ENCODE results near the gene MAT2A. TPM values are rescaled to one million over a fixed set of nuclear protein-coding genes. Genes with fewer than 3 reads are reported as not detected.

The MAT2A gene
- total and polyA plus RNA-seq, 9 of the 15 experiments (the other 6 are each of a cell fraction or from before 2014, with no cell fraction given) = 130 to 1,027 (median 240) TPM

DNA sequence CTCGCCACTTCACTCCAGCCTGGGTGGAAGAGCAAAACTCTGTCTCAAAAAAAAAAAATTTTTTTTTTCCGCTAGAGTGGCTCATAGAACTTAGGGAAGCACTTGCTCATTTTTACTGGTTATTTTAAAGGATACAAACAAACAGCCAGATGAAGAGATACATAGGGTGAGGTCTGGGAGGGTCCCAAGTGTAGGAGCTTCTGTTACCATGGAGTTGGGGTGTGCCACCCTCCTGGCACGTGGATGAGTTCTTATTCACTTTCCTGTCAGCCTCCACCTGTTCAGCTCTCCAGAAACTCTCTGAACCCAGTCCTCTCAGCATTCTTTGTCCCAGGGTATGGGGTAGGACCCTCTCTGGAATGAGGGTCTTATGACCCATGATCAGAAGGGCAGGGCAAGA lies 4.9 kb upstream of the MAT2A start (continued):
- no peak for TF ChIP-seq BCOR (IDR thresholded peaks at IDR 0.05)
- no peak for TF ChIP-seq BRD9 (IDR thresholded peaks at IDR 0.05; ENCODE audit: low read depth, partially characterized antibody)
- TF ChIP-seq ZNF124 (CRISPR knock-in tag; IDR thresholded peaks at IDR 0.05) = no peak
- TF ChIP-seq ZEB2 (IDR thresholded peaks at IDR 0.05) = no peak
- TF ChIP-seq GTF2F1 (IDR thresholded peaks at IDR 0.05; ENCODE audit: low read depth, low read length) = no peak
- no peak for TF ChIP-seq HOXB6 (CRISPR knock-in tag; IDR thresholded peaks at IDR 0.05; ENCODE audit: borderline replicate concordance)
- no peak for TF ChIP-seq NCOA6 (IDR thresholded peaks at IDR 0.05)
- TF ChIP-seq, protein P1, sequence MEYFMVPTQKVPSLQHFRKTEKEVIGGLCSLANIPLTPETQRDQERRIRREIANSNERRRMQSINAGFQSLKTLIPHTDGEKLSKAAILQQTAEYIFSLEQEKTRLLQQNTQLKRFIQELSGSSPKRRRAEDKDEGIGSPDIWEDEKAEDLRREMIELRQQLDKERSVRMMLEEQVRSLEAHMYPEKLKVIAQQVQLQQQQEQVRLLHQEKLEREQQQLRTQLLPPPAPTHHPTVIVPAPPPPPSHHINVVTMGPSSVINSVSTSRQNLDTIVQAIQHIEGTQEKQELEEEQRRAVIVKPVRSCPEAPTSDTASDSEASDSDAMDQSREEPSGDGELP (CRISPR knock-in tag; IDR thresholded peaks at IDR 0.05; ENCODE audit: borderline replicate concordance) = no peak
- no peak for TF ChIP-seq PTTG1 (tag; IDR thresholded peaks at IDR 0.05; ENCODE audit: low read depth)
- TF ChIP-seq, protein P2, sequence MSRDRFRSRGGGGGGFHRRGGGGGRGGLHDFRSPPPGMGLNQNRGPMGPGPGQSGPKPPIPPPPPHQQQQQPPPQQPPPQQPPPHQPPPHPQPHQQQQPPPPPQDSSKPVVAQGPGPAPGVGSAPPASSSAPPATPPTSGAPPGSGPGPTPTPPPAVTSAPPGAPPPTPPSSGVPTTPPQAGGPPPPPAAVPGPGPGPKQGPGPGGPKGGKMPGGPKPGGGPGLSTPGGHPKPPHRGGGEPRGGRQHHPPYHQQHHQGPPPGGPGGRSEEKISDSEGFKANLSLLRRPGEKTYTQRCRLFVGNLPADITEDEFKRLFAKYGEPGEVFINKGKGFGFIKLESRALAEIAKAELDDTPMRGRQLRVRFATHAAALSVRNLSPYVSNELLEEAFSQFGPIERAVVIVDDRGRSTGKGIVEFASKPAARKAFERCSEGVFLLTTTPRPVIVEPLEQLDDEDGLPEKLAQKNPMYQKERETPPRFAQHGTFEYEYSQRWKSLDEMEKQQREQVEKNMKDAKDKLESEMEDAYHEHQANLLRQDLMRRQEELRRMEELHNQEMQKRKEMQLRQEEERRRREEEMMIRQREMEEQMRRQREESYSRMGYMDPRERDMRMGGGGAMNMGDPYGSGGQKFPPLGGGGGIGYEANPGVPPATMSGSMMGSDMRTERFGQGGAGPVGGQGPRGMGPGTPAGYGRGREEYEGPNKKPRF (IDR thresholded peaks at IDR 0.05; ENCODE audit: low read depth, low read length) = no peak
- no peak for TF ChIP-seq MCM7 (IDR thresholded peaks at IDR 0.05)
- TF ChIP-seq PHF20 (IDR thresholded peaks at IDR 0.05; ENCODE audit: partially characterized antibody) = no peak

Data from K562 (cell line).